ENCODE measurements around the gene PIK3AP1. TPM values are rescaled to one million over a fixed set of nuclear protein-coding genes. Genes with fewer than 3 reads are reported as not detected.

PIK3AP1 gene
- total RNA-seq, 4 donors from 2014 or later = 1.4 to 3.2 (median 2.8) TPM

- DNase-seq (no peak), ATAC-seq (no peak)
- no peak for TF ChIP-seq CTCF (IDR thresholded peaks at IDR 0.05 in 4 of 5, conservative IDR thresholded peaks at IDR 0.05 in 1 of 5)
- TF ChIP-seq POLR2A (IDR thresholded peaks at IDR 0.05) = no peak
- H3K9me3 ChIP-seq = no peaks in the 10 kb centered on the region
- H3K4me1 ChIP-seq = no peaks in the 10 kb centered on the region
- in situ Hi-C loops (cut with MboI; ENCODE audit: low sequenced_read_pairs in 4 of 4) = no loop called here
- H3K36me3 ChIP-seq = no peaks in the 10 kb centered on the region
- no peaks in the 10 kb centered on the region for H3K27me3 ChIP-seq
- no peak overlapping the region for H3K27ac ChIP-seq
- no peak overlapping the region for H3K4me3 ChIP-seq
- intact Hi-C loops (cut with DNase I; ENCODE audit: low total_unique reads) = no loop called here
These were observed 29.3 kb downstream of the PIK3AP1 start for GRCh38 chr10:96690755-96691730.

GRCh38 chr10:96688789-96689188, 31.5 kb downstream of the PIK3AP1 start:
- in situ Hi-C loops (cut with MboI; ENCODE audit: low sequenced_read_pairs in 4 of 4) = no loop called here
- intact Hi-C loops (cut with DNase I; ENCODE audit: low total_unique reads) = no loop called here
- Histone ChIP-seq H3K9me3 (no peaks in the 10 kb centered on the region), H3K4me1 (no peaks in the 10 kb centered on the region), H3K27ac (no peak overlapping the region), H3K36me3 (no peaks in the 10 kb centered on the region), H3K4me3 (no peak overlapping the region), H3K27me3 (no peaks in the 10 kb centered on the region)
- DNase-seq (no peak), ATAC-seq (no peak)
- TF ChIP-seq CTCF (IDR thresholded peaks at IDR 0.05 in 4 of 5, conservative IDR thresholded peaks at IDR 0.05 in 1 of 5) (no peak), POLR2A (IDR thresholded peaks at IDR 0.05) (no peak)

- Histone ChIP-seq H3K27ac (no peak overlapping the region), H3K4me3 (no peak overlapping the region), H3K9me3 (no peaks in the 10 kb centered on the region), H3K36me3 (no peaks in the 10 kb centered on the region), H3K27me3 (no peaks in the 10 kb centered on the region), H3K4me1 (peaks cover 0 to 8% of the 10 kb centered on the region in 2 donors)
- ATAC-seq = no peak
- in situ Hi-C loops (cut with MboI; ENCODE audit: low sequenced_read_pairs in 4 of 4) = no loop called here
- DNase-seq = no peak
- TF ChIP-seq CTCF (IDR thresholded peaks at IDR 0.05 in 4 of 5, conservative IDR thresholded peaks at IDR 0.05 in 1 of 5) (no peak), POLR2A (IDR thresholded peaks at IDR 0.05) (no peak)
- intact Hi-C loops (cut with DNase I; ENCODE audit: low total_unique reads) = no loop called here
These were observed 32.8 kb downstream of the PIK3AP1 start for GRCh38 chr10:96687317-96688012.

- no peak for TF ChIP-seq CTCF (IDR thresholded peaks at IDR 0.05 in 4 of 5, conservative IDR thresholded peaks at IDR 0.05 in 1 of 5)
- TF ChIP-seq POLR2A (IDR thresholded peaks at IDR 0.05) = no peak
- H3K4me1 ChIP-seq = peaks cover 0 to 8% of the 10 kb centered on the region in 2 donors
- intact Hi-C loops (cut with DNase I; ENCODE audit: low total_unique reads) (no loop called here), in situ Hi-C loops (cut with MboI; ENCODE audit: low sequenced_read_pairs in 4 of 4) (no loop called here)
- H3K9me3 ChIP-seq = no peaks in the 10 kb centered on the region
- no peak overlapping the region for H3K4me3 ChIP-seq
- no peaks in the 10 kb centered on the region for H3K27me3 ChIP-seq
- ATAC-seq (no peak), DNase-seq (no peak)
- H3K27ac ChIP-seq = no peak overlapping the region
- H3K36me3 ChIP-seq = no peaks in the 10 kb centered on the region
These were observed 33.8 kb downstream of the PIK3AP1 start for GRCh38 chr10:96686514-96686913.

All from gastrocnemius medialis (tissue), 4 donors.